Myocyte (in vitro differentiated cells): ENCODE results near the gene DNAH11. TPM values are rescaled to one million over a fixed set of nuclear protein-coding genes. Genes with fewer than 3 reads are reported as not detected.
"Not testable (repeated sequence)": the region's sequence is repeated elsewhere in the genome, so short reads cannot be mapped to it uniquely, and the experiment has no call there.

Experiments used
- DNase-seq: peaks from one replicate; pipeline ENCODE4 v3.0.0-alpha.2; 2012; ENCODE audit warnings: low read depth
- total RNA-seq: library from RNA; depleted of rRNA; stranded (reverse); fragments of >200 nt; gene quantifications from 2 replicates; pipeline ENCODE4 v1.2.3, GENCODE V29; 2014

Gene DNAH11
- total RNA-seq, 1 donor from 2014 or later: 0.13 TPM

- peak; percentile 11 for DNase-seq
Observed at GRCh38 chr7:21916176-21916575, 373.3 kb downstream of the DNAH11 start.

DNA sequence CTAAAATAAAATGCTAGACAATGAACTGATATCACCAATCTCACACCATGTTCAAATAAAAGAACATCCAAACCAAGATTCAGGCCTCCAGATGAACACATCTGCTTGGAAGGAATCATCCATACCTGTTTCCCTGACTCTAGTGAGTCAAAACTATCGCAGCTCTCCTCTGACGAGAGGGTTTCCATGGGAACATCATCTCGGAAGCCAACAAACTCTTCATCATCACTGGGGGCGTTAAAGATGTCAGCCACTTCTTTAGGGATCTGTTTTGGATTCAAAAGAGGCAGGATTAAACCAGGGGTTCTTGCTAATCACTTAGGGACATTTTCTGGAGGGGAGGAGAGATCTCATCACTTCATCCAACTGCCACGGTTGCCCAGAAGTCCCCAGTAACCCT, 373.8 kb downstream of the DNAH11 start:
- DNase-seq: no peak

DNA sequence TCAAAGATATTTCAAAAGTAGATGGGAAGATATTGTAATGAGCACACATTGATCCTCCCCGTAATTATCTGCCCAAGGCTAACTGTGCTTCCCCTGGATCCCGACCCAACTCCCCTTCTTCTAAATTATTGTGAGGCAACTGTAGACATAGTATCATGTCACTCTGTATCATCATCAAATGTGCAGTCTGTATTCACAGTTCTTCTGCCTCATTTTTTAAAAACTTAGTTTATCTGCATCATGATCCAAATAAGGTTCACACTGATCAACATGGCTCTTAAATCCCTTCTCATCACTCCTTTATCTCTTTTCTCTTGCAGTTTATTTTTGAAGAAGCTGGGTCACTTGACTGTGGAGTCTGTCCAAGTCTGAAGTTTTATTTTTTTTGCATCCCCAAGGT, 375.4 kb downstream of the DNAH11 start:
- DNase-seq: no peak

- DNase-seq: no peak
Observed at GRCh38 chr7:21920936-21921335, 378.1 kb downstream of the DNAH11 start.

- DNase-seq: no peak
Observed at GRCh38 chr7:21922605-21923004, 379.8 kb downstream of the DNAH11 start.

- DNase-seq: peak; percentile 51
Observed at GRCh38 chr7:21923658-21924057, 380.8 kb downstream of the DNAH11 start.

GRCh38 chr7:21926448-21926847, 383.6 kb downstream of the DNAH11 start:
- DNase-seq: no peak

- no peak for DNase-seq
Observed at GRCh38 chr7:21927693-21928092, 384.9 kb downstream of the DNAH11 start.

DNA sequence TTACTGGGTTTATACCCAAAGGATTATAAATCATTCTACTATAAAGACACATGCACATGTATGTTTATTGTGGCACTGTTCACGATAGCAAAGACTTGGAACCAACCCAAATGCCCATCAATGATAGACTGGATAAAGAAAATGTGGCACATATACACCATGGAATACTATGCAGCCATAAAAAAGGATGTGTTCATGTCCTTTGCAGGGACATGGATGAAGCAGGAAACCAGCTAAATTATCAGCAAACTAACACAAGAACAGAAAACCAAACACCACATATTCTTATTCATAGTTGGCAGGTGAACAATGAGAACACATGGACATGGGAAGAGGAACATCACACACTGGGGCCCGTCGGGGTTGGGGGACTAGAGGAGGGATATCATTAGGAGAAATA, 390.5 kb downstream of the DNAH11 start:
- DNase-seq: not testable (repeated sequence)

- no peak for DNase-seq
Observed at GRCh38 chr7:21934808-21935207, 392.0 kb downstream of the DNAH11 start.

DNA sequence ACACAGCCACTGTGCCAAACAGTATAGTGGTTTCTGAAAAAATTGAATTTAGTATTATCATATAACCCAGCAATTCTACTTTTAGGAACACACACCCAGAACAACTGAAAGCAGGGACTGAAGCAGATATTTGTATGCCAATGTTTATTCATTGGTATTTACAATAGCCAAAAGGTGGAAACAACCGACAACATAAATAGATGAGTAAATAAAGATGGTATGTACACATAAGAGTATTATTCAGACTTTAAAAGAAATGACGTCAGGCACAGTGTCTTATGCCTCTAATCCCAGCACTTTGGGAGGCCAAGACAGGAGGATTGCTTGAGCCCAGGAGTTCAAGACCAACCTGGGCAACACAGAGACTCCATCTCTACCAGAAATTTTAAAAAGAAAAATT, 395.6 kb downstream of the DNAH11 start:
- DNase-seq: no peak

GRCh38 chr7:21939136-21939857, 396.5 kb downstream of the DNAH11 start:
- DNase-seq: no peak

DNA sequence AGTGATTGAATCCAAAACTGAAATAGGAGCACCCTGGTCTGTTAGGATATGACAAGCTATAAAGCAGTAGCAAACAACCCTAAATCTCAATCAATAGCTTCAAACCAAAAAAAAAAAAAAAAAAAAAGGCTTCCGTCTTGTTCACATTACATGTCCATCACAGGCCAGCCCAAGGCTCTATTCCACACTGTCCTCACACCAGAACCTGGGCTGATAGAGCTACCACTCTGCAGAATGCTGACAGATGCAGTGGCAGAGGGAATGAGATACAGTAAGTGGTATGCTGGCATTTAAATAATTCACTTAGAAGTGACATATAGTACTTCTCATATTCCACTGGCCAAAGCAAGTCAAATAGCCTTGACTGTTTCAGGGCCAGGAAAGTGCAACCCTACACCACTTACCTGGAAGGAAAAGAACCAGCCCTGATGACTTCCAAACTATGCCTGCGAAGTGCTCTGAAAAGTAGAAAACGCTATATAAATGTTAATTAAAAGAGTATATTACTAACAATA, 397.1 kb downstream of the DNAH11 start:
- no peak for DNase-seq

- DNase-seq: no peak
Observed at GRCh38 chr7:21941611-21942141, 398.8 kb downstream of the DNAH11 start.

DNA sequence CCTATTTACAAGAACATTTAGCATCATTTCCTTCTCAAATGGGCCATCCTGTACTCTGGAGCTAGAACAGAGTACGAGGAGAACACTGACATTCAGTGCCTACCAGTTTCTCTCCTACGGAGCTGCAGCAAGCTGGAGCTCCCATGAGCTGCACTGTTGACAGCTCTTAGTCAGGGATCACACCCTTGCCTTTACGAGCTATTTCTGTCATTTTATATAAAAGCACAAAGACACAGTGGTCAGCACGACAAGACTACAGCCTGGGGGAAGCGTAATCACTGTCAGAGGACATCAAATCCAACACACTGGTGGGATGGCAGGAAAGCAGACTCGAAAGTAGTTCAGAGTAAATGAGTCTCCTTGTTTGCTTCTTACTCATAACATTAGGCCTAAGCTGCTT, 400.1 kb downstream of the DNAH11 start:
- no peak for DNase-seq

- no peak for DNase-seq
Observed at GRCh38 chr7:21943436-21943835, 400.6 kb downstream of the DNAH11 start.

DNA sequence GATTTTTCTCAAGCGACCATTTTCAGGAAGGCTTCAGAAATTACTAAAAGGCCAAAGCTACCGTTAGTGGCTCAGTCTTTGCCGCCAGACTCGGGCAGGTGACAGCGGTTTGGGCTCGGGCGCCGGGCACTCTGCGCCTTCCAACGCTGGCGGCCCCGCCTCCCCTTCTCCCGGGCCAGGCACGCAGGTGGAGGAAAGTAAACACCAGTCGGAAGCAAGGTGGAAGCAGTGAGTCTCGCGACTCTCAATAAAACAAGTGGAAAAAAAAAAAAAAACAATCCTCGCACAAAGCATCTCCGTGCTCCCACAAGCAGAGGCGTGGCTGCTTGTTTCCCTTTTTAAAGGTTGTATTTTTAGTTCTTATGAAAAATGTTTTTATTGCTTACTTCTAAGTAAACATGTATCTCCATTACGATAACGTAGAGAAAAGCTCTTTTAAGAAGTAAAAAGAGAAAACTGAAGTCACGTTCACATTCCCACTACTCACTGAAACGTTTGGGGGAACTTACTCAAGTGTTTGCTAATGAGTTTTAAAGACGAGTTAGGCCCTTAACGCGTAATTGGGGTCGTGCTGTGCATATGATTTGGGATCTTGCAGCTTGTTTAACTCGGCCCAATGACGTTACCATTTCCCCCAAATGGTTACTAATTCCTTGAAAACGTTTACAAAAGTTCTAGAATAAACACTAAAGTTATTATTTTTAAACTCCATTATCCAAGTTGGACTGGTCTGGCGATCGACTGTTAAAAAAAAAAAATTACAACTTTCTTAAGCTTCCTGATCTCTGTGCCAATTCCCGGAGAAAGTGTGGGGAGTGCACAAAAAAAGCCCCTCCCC, 402.0 kb downstream of the DNAH11 start:
- DNase-seq: peak; percentile 35

DNA sequence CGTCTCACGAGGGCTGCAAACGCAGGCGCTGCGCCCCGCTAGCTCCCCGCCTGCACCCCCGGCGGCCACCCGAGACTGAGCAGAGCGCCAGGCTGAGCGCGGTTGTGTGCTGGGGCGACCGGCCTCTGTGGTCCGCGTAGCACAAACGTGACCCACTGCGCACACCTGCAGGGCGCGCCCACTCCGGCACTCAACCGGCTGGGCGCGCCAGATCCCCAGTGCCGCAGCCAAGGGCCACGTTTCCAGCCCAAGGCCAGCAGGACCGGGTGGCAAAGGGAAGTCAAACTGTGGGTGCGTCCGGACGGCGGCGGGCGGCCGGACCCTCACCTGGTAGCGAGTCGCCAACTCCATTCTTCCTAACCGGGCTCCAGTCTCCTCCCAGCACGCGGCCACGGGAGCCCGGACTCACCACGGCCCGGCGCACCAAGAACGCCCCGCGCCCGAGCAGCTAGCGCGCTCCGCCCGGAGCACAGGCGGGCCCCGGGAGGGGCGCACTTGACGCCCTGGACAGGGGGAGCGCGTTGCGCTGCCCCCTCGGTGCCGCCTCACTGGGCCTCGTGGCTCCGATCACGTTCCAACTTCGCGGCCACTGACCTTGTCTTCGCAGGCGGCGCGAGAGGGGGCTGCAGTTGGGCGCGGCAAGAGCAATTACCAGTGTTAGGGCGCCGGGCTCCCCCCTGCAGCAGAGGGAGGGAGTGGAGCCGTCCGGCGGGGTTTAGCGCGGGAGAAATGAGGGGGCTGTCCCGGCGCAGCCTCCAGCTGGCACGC, 402.8 kb downstream of the DNAH11 start, which contains the start of gene CDCA7L:
TSS of gene CDCA7L (minus strand) at position 446 of the 768 bp plus-strand sequence. CDS start at position 351, 95 bp downstream.
- DNase-seq: peak; percentile 87

GRCh38 chr7:21946222-21946709, 403.4 kb downstream of the DNAH11 start:
- DNase-seq: no peak

GRCh38 chr7:21947056-21947455, 404.2 kb downstream of the DNAH11 start:
- DNase-seq: no peak

GRCh38 chr7:21947946-21948345, 405.1 kb downstream of the DNAH11 start:
- no peak for DNase-seq
